Measurements from ENCODE around the gene KLHL26.

The KLHL26 gene

GRCh38 chr19:18696023-18696422 lies 59.2 kb downstream of the KLHL26 start:
- no peak for DNase-seq (ENCODE audit: extremely low spot score)
- TF ChIP-seq, protein P1, sequence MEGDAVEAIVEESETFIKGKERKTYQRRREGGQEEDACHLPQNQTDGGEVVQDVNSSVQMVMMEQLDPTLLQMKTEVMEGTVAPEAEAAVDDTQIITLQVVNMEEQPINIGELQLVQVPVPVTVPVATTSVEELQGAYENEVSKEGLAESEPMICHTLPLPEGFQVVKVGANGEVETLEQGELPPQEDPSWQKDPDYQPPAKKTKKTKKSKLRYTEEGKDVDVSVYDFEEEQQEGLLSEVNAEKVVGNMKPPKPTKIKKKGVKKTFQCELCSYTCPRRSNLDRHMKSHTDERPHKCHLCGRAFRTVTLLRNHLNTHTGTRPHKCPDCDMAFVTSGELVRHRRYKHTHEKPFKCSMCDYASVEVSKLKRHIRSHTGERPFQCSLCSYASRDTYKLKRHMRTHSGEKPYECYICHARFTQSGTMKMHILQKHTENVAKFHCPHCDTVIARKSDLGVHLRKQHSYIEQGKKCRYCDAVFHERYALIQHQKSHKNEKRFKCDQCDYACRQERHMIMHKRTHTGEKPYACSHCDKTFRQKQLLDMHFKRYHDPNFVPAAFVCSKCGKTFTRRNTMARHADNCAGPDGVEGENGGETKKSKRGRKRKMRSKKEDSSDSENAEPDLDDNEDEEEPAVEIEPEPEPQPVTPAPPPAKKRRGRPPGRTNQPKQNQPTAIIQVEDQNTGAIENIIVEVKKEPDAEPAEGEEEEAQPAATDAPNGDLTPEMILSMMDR (IDR thresholded peaks at IDR 0.05; ENCODE audit: control extremely low read depth, extremely low read depth, low read depth, missing control alignments), result no peak
- ChIA-PET CTCF (no interaction called here), POLR2A (no interaction called here)

- ChIA-PET CTCF (no interaction called here), POLR2A (interaction anchor here (0.6 kb wide), 1 partner anchor 495 kb away, joined by 3 read pairs; no protein-coding TSS in a partner anchor)
- TF ChIP-seq, protein P1 (IDR thresholded peaks at IDR 0.05; ENCODE audit: control extremely low read depth, extremely low read depth, low read depth, missing control alignments), result no peak
Observed at GRCh38 chr19:18697680-18698079, 60.9 kb downstream of the KLHL26 start.

DNA sequence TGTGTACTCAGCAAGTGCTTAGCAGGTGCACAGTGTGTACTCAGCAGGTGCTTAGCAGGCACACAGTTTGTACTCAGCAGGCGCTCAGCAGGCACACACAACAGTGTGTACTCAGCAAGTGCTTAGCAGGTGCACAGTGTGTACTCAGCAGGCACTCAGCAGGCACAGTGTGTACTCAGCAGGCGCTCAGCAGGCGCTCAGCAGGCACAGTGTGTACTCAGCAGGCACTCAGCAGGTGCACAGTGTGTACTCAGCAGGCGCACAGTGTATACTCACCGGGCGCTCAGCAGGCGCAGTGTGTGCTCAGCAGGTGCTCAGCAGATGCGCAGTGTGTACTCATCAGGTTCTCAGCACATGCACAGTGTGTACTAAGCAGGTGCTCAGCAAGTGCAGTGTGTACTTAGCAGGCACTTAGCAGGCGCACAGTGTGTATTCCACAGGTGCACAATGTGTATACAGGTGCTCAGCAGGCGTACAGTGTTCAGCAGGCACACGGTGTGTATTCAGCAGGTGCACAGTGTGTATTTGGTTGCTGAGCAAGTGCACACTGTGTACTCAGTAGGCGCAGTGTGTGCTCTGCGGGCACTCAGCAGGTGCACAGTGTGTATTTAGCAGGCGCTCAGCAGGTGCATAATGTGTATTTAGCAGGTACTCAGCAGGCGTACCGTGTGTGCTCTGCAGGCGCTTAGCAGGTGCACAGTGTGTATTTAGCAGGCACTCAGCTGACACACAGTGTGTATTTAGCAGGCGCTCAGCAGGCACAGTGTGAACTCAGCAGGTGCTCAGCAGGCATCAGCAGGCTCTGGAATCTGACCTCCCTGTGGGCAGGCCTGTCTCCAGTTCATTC lies 61.7 kb downstream of the KLHL26 start:
- TF ChIP-seq, protein P1 (IDR thresholded peaks at IDR 0.05; ENCODE audit: control extremely low read depth, extremely low read depth, low read depth, missing control alignments), result no peak
- POLR2A ChIA-PET, result no interaction called here
- CTCF ChIA-PET, result interaction anchor here (1.0 kb wide), 1 partner anchor 13 kb away, joined by 4 read pairs; no protein-coding TSS in a partner anchor
- no peak for DNase-seq (ENCODE audit: extremely low spot score)

More at GRCh38 chr19:18697680-18698079, 60.9 kb downstream of the KLHL26 start:
- DNase-seq (ENCODE audit: extremely low spot score), result no peak

DNA sequence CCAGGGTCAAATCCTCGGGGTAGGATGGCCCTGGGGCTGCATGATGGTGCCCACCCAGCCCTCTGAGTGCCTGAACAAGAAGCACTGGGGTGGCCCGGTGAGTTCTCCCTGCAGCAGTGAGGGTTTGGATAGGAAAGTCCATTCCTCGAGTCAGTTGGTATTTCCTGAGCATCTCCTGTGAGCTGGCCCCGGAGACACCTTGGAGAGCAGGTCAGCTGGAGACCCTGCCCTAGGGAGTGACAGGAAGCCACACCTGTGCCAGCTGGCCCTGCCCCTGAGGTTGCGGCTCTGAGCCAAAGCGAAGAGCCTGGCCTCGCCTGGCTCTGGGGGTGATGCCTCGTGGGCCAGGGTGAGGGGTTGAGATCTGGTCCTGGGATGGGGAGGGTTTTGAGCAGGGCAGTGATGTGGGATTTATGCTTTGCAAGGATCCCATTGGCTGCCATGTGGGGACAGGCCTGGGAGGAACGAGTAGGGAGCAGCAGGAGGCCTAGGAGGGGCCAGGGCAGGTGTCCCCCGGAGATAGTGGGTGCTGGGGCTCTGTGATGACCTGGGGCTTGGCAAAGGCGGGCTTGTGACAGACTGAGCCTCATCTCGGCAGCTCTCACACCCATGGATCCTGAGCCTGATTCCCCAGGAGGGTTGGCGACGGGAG lies 62.7 kb downstream of the KLHL26 start:
- TF ChIP-seq, protein P1 (IDR thresholded peaks at IDR 0.05; ENCODE audit: control extremely low read depth, extremely low read depth, low read depth, missing control alignments), result no peak
- ChIA-PET POLR2A (no interaction called here), CTCF (interaction anchor here (1.0 kb wide), 1 partner anchor 12 kb away, joined by 4 read pairs; no protein-coding TSS in a partner anchor)
- DNase-seq (ENCODE audit: extremely low spot score), result no peak

DNA sequence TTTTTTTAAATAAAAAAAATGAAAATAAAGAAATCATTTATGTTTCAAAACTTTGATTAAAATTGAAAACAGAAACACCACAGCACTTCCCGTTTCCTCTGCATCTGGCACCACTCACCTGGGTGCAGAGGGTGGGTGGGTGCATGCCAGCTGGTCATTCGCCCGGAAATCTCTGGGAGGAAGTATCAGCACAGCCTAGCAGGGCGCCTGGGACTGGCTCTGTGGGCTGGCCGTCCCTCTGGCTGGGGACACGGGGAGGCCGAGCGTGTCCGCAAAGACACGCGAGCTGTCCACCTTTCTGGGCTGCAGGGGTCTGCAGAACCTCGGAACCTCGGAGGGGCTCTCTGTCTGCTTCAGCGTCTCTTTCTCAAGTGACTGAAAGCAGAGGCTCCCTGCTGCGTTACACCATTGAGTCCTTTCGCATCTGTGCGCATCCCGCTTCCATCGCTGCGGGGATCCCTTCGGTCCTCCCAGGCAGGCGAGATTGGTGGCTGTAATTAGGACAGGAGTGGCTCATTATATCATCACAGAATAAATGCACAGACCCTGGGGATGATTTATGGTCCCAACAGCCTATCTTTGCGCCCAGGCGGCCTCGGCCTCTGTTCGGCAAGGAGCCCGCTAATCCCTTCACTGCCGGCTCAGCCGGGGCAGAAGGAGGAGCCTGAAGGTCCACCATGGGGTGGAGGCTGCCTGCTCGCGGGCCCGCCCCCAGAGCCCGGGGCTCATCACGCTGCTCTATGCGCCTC lies 63.8 kb downstream of the KLHL26 start:
- DNase-seq (ENCODE audit: extremely low spot score), result peak; percentile 82
- ChIA-PET POLR2A (no interaction called here), CTCF (interaction anchor here (0.9 kb wide), 1 partner anchor 23 kb away, joined by 3 read pairs; no protein-coding TSS in a partner anchor)
- TF ChIP-seq, protein P1 (IDR thresholded peaks at IDR 0.05; ENCODE audit: control extremely low read depth, extremely low read depth, low read depth, missing control alignments), result no peak

DNA sequence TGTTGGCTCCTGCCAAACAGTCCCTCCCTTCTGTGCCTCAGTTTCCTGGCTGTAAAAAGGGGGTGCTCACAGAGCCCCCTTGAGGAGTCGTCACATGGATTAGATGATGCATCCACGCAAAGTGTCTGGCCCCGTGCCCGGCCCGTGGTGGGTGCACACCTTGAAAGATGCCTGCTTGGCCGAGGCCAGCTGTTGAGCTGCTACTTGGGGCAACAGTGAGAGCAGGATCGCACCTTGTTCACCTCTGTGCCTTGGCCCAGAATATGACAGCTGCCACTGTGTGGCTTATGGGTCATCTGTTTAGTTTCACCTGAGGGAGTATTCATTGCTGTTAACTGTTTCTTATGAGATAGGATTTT lies 64.4 kb downstream of the KLHL26 start:
- POLR2A ChIA-PET, result interaction anchor here (0.7 kb wide), 1 partner anchor 136 kb away, joined by 3 read pairs; no protein-coding TSS in a partner anchor
- TF ChIP-seq, protein P1 (IDR thresholded peaks at IDR 0.05; ENCODE audit: control extremely low read depth, extremely low read depth, low read depth, missing control alignments), result no peak
- CTCF ChIA-PET, result interaction anchor here (0.9 kb wide), 1 partner anchor 23 kb away, joined by 3 read pairs; no protein-coding TSS in a partner anchor
- DNase-seq (ENCODE audit: extremely low spot score), result no peak
